ENCODE measurements around the gene CTNNA3.

DNA sequence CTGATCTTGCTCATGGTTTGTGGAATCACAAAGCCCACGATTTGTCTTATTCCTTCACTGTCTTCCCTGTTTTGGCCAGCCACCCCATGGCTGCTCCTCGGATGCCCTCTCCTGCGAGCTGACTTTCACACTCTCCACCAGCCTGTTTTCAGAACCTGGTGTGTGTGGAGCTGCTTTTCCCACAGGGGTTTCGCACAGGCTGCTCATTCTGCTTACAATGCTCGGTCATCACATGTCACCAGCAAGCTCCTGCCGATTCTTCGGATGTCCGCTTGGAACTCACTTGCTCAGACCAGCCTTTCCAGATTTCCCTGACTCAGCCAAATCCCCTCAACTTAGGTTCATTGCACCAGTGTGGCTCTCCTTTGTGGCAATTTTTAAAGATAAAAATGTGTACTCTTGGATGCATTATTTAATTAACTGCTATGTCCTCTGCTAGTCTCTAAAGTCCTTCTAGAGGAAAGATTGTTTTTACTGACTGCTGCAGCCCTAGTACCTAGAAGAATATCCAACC, 1788.7 kb downstream of the CTNNA3 start:
- TF ChIP-seq, protein P1, sequence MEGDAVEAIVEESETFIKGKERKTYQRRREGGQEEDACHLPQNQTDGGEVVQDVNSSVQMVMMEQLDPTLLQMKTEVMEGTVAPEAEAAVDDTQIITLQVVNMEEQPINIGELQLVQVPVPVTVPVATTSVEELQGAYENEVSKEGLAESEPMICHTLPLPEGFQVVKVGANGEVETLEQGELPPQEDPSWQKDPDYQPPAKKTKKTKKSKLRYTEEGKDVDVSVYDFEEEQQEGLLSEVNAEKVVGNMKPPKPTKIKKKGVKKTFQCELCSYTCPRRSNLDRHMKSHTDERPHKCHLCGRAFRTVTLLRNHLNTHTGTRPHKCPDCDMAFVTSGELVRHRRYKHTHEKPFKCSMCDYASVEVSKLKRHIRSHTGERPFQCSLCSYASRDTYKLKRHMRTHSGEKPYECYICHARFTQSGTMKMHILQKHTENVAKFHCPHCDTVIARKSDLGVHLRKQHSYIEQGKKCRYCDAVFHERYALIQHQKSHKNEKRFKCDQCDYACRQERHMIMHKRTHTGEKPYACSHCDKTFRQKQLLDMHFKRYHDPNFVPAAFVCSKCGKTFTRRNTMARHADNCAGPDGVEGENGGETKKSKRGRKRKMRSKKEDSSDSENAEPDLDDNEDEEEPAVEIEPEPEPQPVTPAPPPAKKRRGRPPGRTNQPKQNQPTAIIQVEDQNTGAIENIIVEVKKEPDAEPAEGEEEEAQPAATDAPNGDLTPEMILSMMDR (IDR thresholded peaks at IDR 0.05 in 4 of 5, conservative IDR thresholded peaks at IDR 0.05 in 1 of 5) = no peak
- no peak for TF ChIP-seq POLR2A (IDR thresholded peaks at IDR 0.05)
